ENCODE data around the gene PITPNM3.

DNA sequence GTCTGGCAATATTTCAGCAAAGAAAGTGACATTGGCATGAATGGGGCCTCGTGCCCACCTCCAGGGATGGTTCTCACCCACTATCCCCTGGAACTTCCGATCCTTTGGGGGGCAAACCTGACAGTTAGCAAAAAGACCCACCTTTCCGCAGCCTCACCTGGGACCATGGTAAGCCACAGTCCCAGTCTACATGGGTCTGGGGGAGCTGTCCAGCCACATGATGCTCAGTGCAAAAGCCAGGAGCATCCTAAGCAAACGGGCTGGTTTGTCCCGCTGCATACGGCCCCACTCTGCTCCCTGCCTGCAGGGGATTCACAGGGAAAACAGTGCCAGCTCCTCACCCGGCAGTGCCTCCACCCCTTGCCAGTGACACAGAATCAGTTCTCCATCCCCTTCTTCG is 140.7 kb downstream of the PITPNM3 start:
- TF ChIP-seq, protein P1, sequence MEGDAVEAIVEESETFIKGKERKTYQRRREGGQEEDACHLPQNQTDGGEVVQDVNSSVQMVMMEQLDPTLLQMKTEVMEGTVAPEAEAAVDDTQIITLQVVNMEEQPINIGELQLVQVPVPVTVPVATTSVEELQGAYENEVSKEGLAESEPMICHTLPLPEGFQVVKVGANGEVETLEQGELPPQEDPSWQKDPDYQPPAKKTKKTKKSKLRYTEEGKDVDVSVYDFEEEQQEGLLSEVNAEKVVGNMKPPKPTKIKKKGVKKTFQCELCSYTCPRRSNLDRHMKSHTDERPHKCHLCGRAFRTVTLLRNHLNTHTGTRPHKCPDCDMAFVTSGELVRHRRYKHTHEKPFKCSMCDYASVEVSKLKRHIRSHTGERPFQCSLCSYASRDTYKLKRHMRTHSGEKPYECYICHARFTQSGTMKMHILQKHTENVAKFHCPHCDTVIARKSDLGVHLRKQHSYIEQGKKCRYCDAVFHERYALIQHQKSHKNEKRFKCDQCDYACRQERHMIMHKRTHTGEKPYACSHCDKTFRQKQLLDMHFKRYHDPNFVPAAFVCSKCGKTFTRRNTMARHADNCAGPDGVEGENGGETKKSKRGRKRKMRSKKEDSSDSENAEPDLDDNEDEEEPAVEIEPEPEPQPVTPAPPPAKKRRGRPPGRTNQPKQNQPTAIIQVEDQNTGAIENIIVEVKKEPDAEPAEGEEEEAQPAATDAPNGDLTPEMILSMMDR (conservative IDR thresholded peaks at IDR 0.05 in 1 of 2, IDR thresholded peaks at IDR 0.05 in 1 of 2; ENCODE audit: extremely low read depth in 1 of 2, insufficient read depth in 1 of 2, low read depth in 1 of 2, low read length in 2 of 2) = no peak
- TF ChIP-seq EZH2 (IDR thresholded peaks at IDR 0.05; ENCODE audit: borderline replicate concordance, low read length) = no peak
